Lung (tissue), 12 donors: ENCODE measurements around the gene TRMO. TPM values are rescaled to one million over a fixed set of nuclear protein-coding genes. Genes with fewer than 3 reads are reported as not detected.

ENCODE experiments used
- ATAC-seq: fragments of 200-7000 bp; cut with Tn5 transposase; one replicate; pipeline ENCODE4 v1.9.1; 2020; ENCODE audit warnings: moderate number of reproducible peaks; ENCODE audit not compliant: insufficient read depth, low FRiP score
- DNase-seq, 3 donors: peaks; one replicate each; pipeline ENCODE4 v3.0.0-alpha.2; 2013 to 2017
- H3K27ac ChIP-seq, 2 donors: one replicate each; pipeline ENCODE4 v1.5.1; 2013; ENCODE audit warnings: mild to moderate bottlenecking in 2 of 2, moderate library complexity in 2 of 2, control low read depth in 1 of 2, inconsistent platforms in 1 of 2, low read depth in 1 of 2, low read length in 1 of 2
- H3K27me3 ChIP-seq, 3 donors: one replicate each; pipeline ENCODE4 v1.5.1; 2013; ENCODE audit warnings: low read length in 2 of 3; ENCODE audit not compliant: control insufficient read depth in 3 of 3, insufficient read depth in 3 of 3
- H3K36me3 ChIP-seq, 4 donors: one replicate each; pipeline ENCODE4 v1.5.1; 2013; ENCODE audit warnings: low read length in 4 of 4, mild to moderate bottlenecking in 1 of 4, moderate library complexity in 1 of 4; ENCODE audit not compliant: control insufficient read depth in 4 of 4, insufficient read depth in 4 of 4
- H3K4me1 ChIP-seq, 5 donors: one replicate each; pipeline ENCODE4 v1.5.1; 2013; ENCODE audit warnings: low read length in 5 of 5, mild to moderate bottlenecking in 2 of 5, moderate library complexity in 1 of 5; ENCODE audit not compliant: control insufficient read depth in 5 of 5, insufficient read depth in 5 of 5
- H3K4me3 ChIP-seq: one replicate; pipeline ENCODE4 v1.5.1; 2013; ENCODE audit warnings: mild to moderate bottlenecking, control low read depth, moderate library complexity
- H3K9ac ChIP-seq, 2 donors: one replicate each; pipeline ENCODE4 v1.5.1; 2013; ENCODE audit warnings: low read length in 2 of 2, control low read depth in 1 of 2; ENCODE audit not compliant: insufficient read depth in 1 of 2
- H3K9me3 ChIP-seq, 4 donors: one replicate each; pipeline ENCODE4 v1.5.1; 2013; ENCODE audit warnings: low read length in 3 of 4, mild to moderate bottlenecking in 1 of 4, moderate library complexity in 1 of 4; ENCODE audit not compliant: control insufficient read depth in 4 of 4, insufficient read depth in 3 of 4
- whole genome bisulfite sequencing, 2 donors: extraction: QIAGEN DNeasy Blood & Tissue Kit; methylation state at CpG; one replicate each; pipeline ENCODE4 v1.1.7; 2013; 5-methylcytosine and 5-hydroxymethylcytosine counted together
- polyA plus RNA-seq, 2 donors: library from polyadenylated mRNA; stranded (reverse); fragments of 200-250 nt; gene quantifications; one replicate each; pipeline ENCODE4 v1.2.1, GENCODE V29; 2013
- total RNA-seq, 2 donors: library from RNA; depleted of rRNA in 1 of 2; stranded (reverse); fragments of >200 nt in 1 of 2; gene quantifications; one replicate each; pipeline ENCODE4 v1.2.1, GENCODE V29; 2014 to 2021
- TF ChIP-seq, protein P1 (sequence below): IDR thresholded peaks from 2 replicates; pipeline ENCODE4 v1.5.1; 2012; ENCODE audit warnings: mild to moderate bottlenecking; ENCODE audit errors: control extremely low read depth, extremely low read depth
- donor health status: control.
- donor health status: control.
- donor health status: Bipolar disorder and iron deficiency.
- donor health status: healthy.
- donor health status: DM: yes; HTN: yes; CAD: no.

Gene TRMO
- total and polyA plus RNA-seq, 4 donors = 7.8 to 27.9 (median 15.7) TPM

DNA sequence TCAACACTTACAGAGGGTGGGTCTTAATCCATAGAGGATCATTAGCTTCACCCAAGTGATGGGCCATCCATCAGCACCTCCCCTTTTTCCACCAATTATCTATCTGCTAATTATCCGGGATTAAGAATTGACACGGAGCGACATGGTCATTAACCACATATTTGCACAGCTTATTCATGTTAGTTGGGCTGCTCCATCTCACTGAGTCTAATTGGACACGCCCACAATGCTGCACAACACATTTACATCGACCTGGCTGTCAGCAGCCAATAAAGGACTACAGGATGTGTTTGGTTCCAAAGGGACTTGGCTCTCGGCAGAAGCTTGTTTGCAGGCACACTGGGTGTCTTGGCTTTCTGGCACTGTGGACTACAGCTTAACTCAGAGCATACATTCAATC is 47.7 kb downstream of the TRMO start:
- Histone ChIP-seq H3K9ac (no peak overlapping the region), H3K4me3 (no peak overlapping the region), H3K4me1 (peaks cover 0 to 3% (median 0%) of the 10 kb centered on the region in 5 donors), H3K36me3 (no peaks in the 10 kb centered on the region), H3K9me3 (peaks cover 0 to 2% (median 0%) of the 10 kb centered on the region in 4 donors), H3K27ac (no peak overlapping the region), H3K27me3 (peaks cover 0 to 7% (median 0%) of the 10 kb centered on the region in 3 donors)
- no peak for DNase-seq
- TF ChIP-seq, protein P1, sequence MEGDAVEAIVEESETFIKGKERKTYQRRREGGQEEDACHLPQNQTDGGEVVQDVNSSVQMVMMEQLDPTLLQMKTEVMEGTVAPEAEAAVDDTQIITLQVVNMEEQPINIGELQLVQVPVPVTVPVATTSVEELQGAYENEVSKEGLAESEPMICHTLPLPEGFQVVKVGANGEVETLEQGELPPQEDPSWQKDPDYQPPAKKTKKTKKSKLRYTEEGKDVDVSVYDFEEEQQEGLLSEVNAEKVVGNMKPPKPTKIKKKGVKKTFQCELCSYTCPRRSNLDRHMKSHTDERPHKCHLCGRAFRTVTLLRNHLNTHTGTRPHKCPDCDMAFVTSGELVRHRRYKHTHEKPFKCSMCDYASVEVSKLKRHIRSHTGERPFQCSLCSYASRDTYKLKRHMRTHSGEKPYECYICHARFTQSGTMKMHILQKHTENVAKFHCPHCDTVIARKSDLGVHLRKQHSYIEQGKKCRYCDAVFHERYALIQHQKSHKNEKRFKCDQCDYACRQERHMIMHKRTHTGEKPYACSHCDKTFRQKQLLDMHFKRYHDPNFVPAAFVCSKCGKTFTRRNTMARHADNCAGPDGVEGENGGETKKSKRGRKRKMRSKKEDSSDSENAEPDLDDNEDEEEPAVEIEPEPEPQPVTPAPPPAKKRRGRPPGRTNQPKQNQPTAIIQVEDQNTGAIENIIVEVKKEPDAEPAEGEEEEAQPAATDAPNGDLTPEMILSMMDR = no peak
- 79 to 87% methylated on average over 6 of the region's 6 CpGs for WGBS, 2 donors
- ATAC-seq = no peak

DNA sequence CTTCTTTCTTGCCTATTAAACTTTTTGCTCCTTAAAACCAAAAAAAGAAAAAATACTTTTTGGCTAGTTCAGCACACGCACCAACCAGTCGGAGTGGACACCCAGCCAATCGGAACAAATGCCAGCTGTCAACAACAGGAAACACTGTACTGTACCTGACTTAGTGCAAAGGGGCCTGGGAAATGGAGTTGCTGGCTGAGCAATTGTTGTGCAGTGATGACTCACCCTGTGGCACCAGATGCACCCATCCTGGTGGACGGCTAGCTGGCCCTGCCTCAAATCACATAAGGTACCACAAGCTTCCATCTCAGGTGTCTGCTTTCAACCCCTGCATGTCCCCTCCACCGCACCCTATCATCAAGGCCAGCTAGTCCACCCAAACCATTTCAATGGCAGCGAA is 48.4 kb downstream of the TRMO start:
- 76 to 83% methylated on average over 6 of the region's 6 CpGs for WGBS, 2 donors
- Histone ChIP-seq H3K4me1 (peaks cover 0 to 3% (median 0%) of the 10 kb centered on the region in 5 donors), H3K36me3 (no peaks in the 10 kb centered on the region), H3K27me3 (peaks cover 0 to 7% (median 0%) of the 10 kb centered on the region in 3 donors), H3K4me3 (no peak overlapping the region), H3K9me3 (peaks cover 0 to 2% (median 0%) of the 10 kb centered on the region in 4 donors), H3K27ac (no peak overlapping the region), H3K9ac (no peak overlapping the region)
- DNase-seq = no peak
- TF ChIP-seq, protein P1 = no peak
- ATAC-seq = no peak

DNA sequence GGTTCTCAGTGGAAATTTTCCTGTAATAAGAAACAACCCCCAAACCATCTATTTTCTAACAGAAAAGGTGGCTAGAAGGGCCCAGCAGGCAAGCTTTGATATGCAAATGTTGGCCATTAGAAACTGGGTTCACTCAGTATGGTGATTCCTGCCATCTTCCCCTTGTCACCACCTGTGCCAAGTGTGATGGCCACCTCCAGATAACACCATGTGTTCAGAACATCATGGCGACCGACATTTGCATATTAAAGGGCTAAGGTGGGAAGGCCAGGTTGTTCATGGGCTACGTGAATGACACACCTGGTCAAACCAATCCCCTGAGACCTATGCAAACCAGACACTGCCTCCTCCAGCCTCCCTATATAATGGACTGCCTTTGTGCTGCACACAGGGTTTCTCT is 48.9 kb downstream of the TRMO start:
- Histone ChIP-seq H3K27me3 (peaks cover 0 to 7% (median 0%) of the 10 kb centered on the region in 3 donors), H3K9ac (no peak overlapping the region), H3K4me1 (peaks cover 0 to 3% (median 0%) of the 10 kb centered on the region in 5 donors), H3K4me3 (no peak overlapping the region), H3K9me3 (peaks cover 0 to 2% (median 0%) of the 10 kb centered on the region in 4 donors), H3K36me3 (no peaks in the 10 kb centered on the region), H3K27ac (no peak overlapping the region)
- 86 to 88% methylated on average over 3 of the region's 3 CpGs for WGBS, 2 donors
- no peak for DNase-seq
- TF ChIP-seq, protein P1 = no peak
- ATAC-seq = no peak

DNA sequence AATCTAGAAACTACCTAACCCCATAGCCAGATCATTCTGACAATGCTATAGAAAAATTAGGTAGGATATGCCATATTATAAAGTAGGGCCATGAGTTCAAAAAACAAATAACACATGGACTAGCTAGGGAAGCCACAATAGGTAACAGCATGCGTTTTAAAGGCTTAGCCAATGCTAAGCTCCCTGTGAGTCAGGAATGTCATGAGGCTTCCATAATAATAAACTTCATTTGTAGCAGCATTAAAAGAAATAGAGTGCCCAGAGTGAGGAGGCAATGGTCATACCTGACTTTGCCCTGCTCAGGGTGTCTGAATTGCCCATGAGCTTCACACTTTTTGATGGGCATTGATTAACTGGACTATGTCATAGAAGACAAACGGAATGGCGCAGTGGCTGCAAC is 53.4 kb downstream of the TRMO start:
- H3K36me3 ChIP-seq = no peaks in the 10 kb centered on the region
- H3K27ac ChIP-seq = no peak overlapping the region
- ATAC-seq (no peak), DNase-seq (no peak)
- WGBS, 2 donors = 79 to 83% methylated on average over 3 of the region's 3 CpGs
- H3K4me3 ChIP-seq = no peak overlapping the region
- no peak overlapping the region for H3K9ac ChIP-seq
- peaks cover 0 to 15% (median 0%) of the 10 kb centered on the region in 3 donors for H3K27me3 ChIP-seq
- TF ChIP-seq, protein P1 = no peak
- peaks cover 0 to 9% (median 3%) of the 10 kb centered on the region in 4 donors for H3K9me3 ChIP-seq
- H3K4me1 ChIP-seq = no peaks in the 10 kb centered on the region
